ENCODE data around the gene EPB41L4A.

The EPB41L4A gene

DNA sequence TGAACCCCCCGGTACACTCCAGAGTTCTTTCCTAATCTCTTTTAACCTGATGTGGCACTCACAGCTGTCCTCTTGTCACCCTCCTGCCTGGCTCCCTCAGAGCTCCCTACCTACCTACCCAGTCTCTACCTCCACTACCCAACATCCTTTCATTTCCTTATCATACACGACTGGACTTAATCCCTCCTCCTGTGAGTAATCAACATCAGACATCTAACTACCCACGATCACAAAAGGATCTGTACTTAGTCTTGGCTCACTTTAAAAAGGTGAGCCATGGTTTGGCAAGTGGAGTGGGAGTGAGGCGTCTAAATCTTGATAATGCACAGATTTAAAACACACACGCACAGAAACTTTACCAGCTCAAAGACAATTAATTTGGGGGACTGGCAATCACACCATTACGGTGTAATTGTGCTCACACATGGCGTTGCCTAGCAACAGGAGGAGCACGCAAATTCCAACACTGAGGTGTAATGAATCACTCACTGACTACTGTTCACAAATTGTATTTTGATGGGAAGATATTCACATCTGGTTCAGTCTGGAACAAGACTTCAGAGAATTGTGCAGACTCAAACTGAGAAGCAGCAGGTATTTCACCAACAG lies 235.9 kb downstream of the EPB41L4A start:
- H3K79me2 ChIP-seq (ENCODE audit: control insufficient read depth, insufficient read depth, low read length) = no peaks in the 10 kb centered on the region
- no peak overlapping the region for H3K23ac ChIP-seq (ENCODE audit: low read length)
- H3K36me3 ChIP-seq (ENCODE audit: control insufficient read depth, insufficient read depth, low read length) = no peaks in the 10 kb centered on the region
- H2BK120ac ChIP-seq (ENCODE audit: low read depth, low read length) = no peak overlapping the region
- H3K79me1 ChIP-seq (ENCODE audit: low read length) = no peaks in the 10 kb centered on the region
- no peak overlapping the region for H3K18ac ChIP-seq (ENCODE audit: low read length)
- no peak overlapping the region for H3K27ac ChIP-seq (ENCODE audit: low read depth, low read length)
- no peak overlapping the region for H3K4me3 ChIP-seq (ENCODE audit: low read length)
- H4K8ac ChIP-seq (ENCODE audit: low read depth, low read length) = no peak overlapping the region
- peaks cover 6% of the 10 kb centered on the region for H3K4me1 ChIP-seq (ENCODE audit: control insufficient read depth, low read depth, low read length)
- DNase-seq = peak; percentile 89
- no peak overlapping the region for H3K56ac ChIP-seq (ENCODE audit: low read length)
- H2BK15ac ChIP-seq (replicated peaks; ENCODE audit: low read depth) = no peak overlapping the region
- H2AK5ac ChIP-seq (ENCODE audit: low read length) = no peak overlapping the region
- WGBS (ENCODE audit: extremely low coverage, insufficient coverage, low lambda C conversion rate) = 100% methylated on average over 1 of the region's 8 CpGs
- no peak overlapping the region for H2BK5ac ChIP-seq (ENCODE audit: low read length)
- H3K4me2 ChIP-seq (ENCODE audit: low read length) = no peak overlapping the region
- H4K5ac ChIP-seq (ENCODE audit: low read length) = no peak overlapping the region
- H3K9ac ChIP-seq (ENCODE audit: low read length) = no peak overlapping the region
- H3K27me3 ChIP-seq (ENCODE audit: insufficient read depth, low read length, poor library complexity) = no peaks in the 10 kb centered on the region
- H3K4ac ChIP-seq (ENCODE audit: low read depth, low read length) = no peak overlapping the region

DNA sequence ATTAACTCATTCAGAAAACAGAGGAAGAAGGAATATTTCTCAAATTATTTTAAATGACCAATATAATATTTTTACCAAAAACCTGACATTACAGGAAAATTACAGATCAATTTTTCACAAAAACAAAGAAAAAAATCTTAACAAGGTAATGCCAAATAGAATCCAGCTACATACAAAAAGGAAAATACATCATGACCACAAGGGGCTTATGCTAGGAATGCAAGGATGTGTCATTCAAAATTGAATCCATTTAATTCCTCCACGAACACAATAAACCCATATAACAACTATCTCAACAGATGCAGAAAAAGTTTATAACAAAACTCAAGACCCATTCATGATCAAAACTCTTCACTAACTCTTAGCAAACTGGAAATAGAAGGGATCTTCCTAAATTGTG lies 239.8 kb downstream of the EPB41L4A start:
- Histone ChIP-seq H3K23ac (ENCODE audit: low read length) (no peak overlapping the region), H3K4me1 (ENCODE audit: control insufficient read depth, low read depth, low read length) (peaks cover 6% of the 10 kb centered on the region), H3K27me3 (ENCODE audit: insufficient read depth, low read length, poor library complexity) (no peaks in the 10 kb centered on the region), H3K4me2 (ENCODE audit: low read length) (no peak overlapping the region), H3K9ac (ENCODE audit: low read length) (no peak overlapping the region), H3K4me3 (ENCODE audit: low read length) (no peak overlapping the region), H2BK15ac (replicated peaks; ENCODE audit: low read depth) (no peak overlapping the region), H3K4ac (ENCODE audit: low read depth, low read length) (no peak overlapping the region), H2BK120ac (ENCODE audit: low read depth, low read length) (no peak overlapping the region), H2BK5ac (ENCODE audit: low read length) (no peak overlapping the region), H4K8ac (ENCODE audit: low read depth, low read length) (no peak overlapping the region), H2AK5ac (ENCODE audit: low read length) (no peak overlapping the region), H4K5ac (ENCODE audit: low read length) (no peak overlapping the region), H3K36me3 (ENCODE audit: control insufficient read depth, insufficient read depth, low read length) (no peaks in the 10 kb centered on the region), H3K18ac (ENCODE audit: low read length) (no peak overlapping the region), H3K56ac (ENCODE audit: low read length) (no peak overlapping the region), H3K79me2 (ENCODE audit: control insufficient read depth, insufficient read depth, low read length) (no peaks in the 10 kb centered on the region), H3K27ac (ENCODE audit: low read depth, low read length) (no peak overlapping the region), H3K79me1 (ENCODE audit: low read length) (no peaks in the 10 kb centered on the region)
- no CpG with 5 or more reads among the region's 1 CpG for WGBS (ENCODE audit: extremely low coverage, insufficient coverage, low lambda C conversion rate)
- no peak for DNase-seq

DNA sequence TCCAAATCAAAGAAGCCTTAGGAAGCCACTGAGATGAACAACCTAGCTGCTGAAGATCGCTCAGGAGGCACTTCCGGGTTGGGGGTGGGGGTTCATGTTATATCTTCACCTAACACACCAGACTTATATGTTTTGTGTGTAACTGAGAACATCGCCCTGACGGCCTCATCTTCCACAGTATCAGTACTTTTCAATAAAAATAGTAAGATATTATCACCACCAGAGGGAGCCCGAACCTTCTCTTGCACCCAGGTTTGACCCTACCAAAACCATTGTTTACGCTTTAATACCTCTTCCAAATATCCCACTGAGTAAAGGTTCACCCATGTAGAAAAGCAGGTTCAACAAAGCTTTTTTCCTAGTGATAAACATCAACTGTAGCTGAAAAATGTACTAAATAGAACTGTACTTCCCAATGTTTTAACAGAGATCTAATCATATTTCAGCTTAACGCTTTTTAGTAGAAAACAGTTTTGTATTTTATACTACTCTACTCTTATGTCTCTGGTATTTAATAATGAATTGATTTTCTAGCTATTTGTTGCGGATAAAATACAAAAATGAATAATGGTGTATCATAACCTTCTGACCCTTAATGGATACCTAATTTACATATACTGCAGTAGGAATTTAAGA lies 244.0 kb downstream of the EPB41L4A start:
- H3K79me1 ChIP-seq (ENCODE audit: low read length) = no peaks in the 10 kb centered on the region
- H3K4me1 ChIP-seq (ENCODE audit: control insufficient read depth, low read depth, low read length) = no peaks in the 10 kb centered on the region
- no peak overlapping the region for H2AK5ac ChIP-seq (ENCODE audit: low read length)
- H4K8ac ChIP-seq (ENCODE audit: low read depth, low read length) = no peak overlapping the region
- no peak overlapping the region for H4K5ac ChIP-seq (ENCODE audit: low read length)
- H3K4ac ChIP-seq (ENCODE audit: low read depth, low read length) = no peak overlapping the region
- no peaks in the 10 kb centered on the region for H3K27me3 ChIP-seq (ENCODE audit: insufficient read depth, low read length, poor library complexity)
- no peak overlapping the region for H2BK15ac ChIP-seq (replicated peaks; ENCODE audit: low read depth)
- H3K9ac ChIP-seq (ENCODE audit: low read length) = no peak overlapping the region
- no peak overlapping the region for H3K4me3 ChIP-seq (ENCODE audit: low read length)
- H3K4me2 ChIP-seq (ENCODE audit: low read length) = no peak overlapping the region
- H3K27ac ChIP-seq (ENCODE audit: low read depth, low read length) = no peak overlapping the region
- H3K18ac ChIP-seq (ENCODE audit: low read length) = no peak overlapping the region
- DNase-seq = peak; percentile 72
- no peaks in the 10 kb centered on the region for H3K79me2 ChIP-seq (ENCODE audit: control insufficient read depth, insufficient read depth, low read length)
- no peak overlapping the region for H3K23ac ChIP-seq (ENCODE audit: low read length)
- H3K56ac ChIP-seq (ENCODE audit: low read length) = no peak overlapping the region
- WGBS (ENCODE audit: extremely low coverage, insufficient coverage, low lambda C conversion rate) = no CpG with 5 or more reads among the region's 8 CpGs
- H2BK5ac ChIP-seq (ENCODE audit: low read length) = no peak overlapping the region
- no peaks in the 10 kb centered on the region for H3K36me3 ChIP-seq (ENCODE audit: control insufficient read depth, insufficient read depth, low read length)
- no peak overlapping the region for H2BK120ac ChIP-seq (ENCODE audit: low read depth, low read length)

DNA sequence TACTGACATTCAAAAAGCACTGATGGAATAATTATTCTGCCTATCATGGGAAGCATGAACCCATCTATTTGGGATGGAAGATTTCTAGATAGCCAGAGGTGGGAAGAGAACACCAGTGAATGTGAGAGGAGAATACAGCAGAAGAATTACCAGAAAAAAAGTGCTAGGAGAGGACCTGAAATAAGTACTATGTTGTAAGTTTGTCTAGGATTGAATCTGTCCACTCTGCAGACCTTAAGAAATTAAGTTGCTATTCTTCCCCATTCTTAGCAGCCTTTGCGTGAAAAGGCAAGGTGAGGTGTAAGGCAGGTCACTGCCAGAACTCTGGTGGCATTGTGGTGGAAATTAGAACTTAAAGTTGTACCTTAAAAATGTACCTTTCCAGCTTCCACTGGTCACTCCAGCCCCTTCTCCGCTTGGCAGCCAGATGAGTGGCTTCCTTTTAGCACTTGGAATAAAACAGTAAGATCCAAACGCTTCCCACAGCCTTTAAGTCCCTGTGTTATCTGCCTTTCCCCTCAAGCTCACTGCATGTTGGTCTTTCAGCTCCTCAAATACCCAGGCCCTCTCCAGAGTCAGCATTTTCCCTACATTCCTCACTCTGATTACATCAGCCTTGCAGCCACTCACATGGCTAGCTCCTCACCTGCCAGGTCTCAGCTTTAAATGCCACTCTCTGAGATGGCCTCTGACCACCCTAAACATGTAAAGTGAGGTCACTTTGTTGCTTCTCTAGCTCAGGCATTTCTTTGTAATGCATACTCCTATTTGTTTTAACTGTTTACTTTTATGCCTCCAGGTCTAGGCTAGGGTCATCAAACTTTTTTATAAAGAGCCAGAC lies 253.0 kb downstream of the EPB41L4A start:
- Histone ChIP-seq H4K8ac (ENCODE audit: low read depth, low read length) (no peak overlapping the region), H3K4me2 (ENCODE audit: low read length) (no peak overlapping the region), H3K4me1 (ENCODE audit: control insufficient read depth, low read depth, low read length) (peaks cover 5% of the 10 kb centered on the region), H3K4ac (ENCODE audit: low read depth, low read length) (no peak overlapping the region), H3K36me3 (ENCODE audit: control insufficient read depth, insufficient read depth, low read length) (peaks cover 8% of the 10 kb centered on the region), H4K5ac (ENCODE audit: low read length) (no peak overlapping the region), H3K79me2 (ENCODE audit: control insufficient read depth, insufficient read depth, low read length) (peaks cover 18% of the 10 kb centered on the region), H3K79me1 (ENCODE audit: low read length) (peaks cover 3% of the 10 kb centered on the region), H3K23ac (ENCODE audit: low read length) (no peak overlapping the region), H2BK15ac (replicated peaks; ENCODE audit: low read depth) (no peak overlapping the region), H3K4me3 (ENCODE audit: low read length) (no peak overlapping the region), H3K18ac (ENCODE audit: low read length) (peak overlapping the region; percentile 85), H2AK5ac (ENCODE audit: low read length) (no peak overlapping the region), H2BK5ac (ENCODE audit: low read length) (no peak overlapping the region), H3K9ac (ENCODE audit: low read length) (peak overlapping the region; percentile 35), H2BK120ac (ENCODE audit: low read depth, low read length) (no peak overlapping the region), H3K27ac (ENCODE audit: low read depth, low read length) (peak overlapping the region; percentile 86), H3K27me3 (ENCODE audit: insufficient read depth, low read length, poor library complexity) (no peaks in the 10 kb centered on the region), H3K56ac (ENCODE audit: low read length) (peak overlapping the region; percentile 74)
- no CpG with 5 or more reads among the region's 3 CpGs for WGBS (ENCODE audit: extremely low coverage, insufficient coverage, low lambda C conversion rate)
- peak; percentile 98 for DNase-seq

DNA sequence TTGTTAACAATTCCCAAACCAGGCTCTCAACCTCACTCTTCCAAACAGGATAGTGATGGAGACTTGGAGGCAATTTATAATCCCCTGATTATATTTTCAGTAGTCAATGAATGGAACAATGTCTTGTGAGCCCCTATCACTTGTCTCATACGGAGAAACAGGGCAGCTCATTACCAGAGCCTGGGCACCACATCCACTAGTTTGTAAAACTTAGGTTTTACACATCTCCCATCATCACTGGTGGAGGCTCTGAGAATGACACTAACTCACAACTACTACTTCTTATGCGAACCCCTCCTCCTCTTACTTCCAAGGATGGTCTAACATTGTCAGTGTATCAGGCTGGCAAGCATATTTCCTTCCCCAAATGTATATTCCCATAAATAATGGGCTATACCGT lies 253.7 kb downstream of the EPB41L4A start:
- no peak overlapping the region for H4K5ac ChIP-seq (ENCODE audit: low read length)
- no peak overlapping the region for H3K18ac ChIP-seq (ENCODE audit: low read length)
- peaks cover 5% of the 10 kb centered on the region for H3K4me1 ChIP-seq (ENCODE audit: control insufficient read depth, low read depth, low read length)
- H3K27ac ChIP-seq (ENCODE audit: low read depth, low read length) = no peak overlapping the region
- H2BK15ac ChIP-seq (replicated peaks; ENCODE audit: low read depth) = no peak overlapping the region
- H3K56ac ChIP-seq (ENCODE audit: low read length) = no peak overlapping the region
- no peaks in the 10 kb centered on the region for H3K27me3 ChIP-seq (ENCODE audit: insufficient read depth, low read length, poor library complexity)
- peaks cover 3% of the 10 kb centered on the region for H3K79me1 ChIP-seq (ENCODE audit: low read length)
- no peak overlapping the region for H3K4me2 ChIP-seq (ENCODE audit: low read length)
- H2BK5ac ChIP-seq (ENCODE audit: low read length) = no peak overlapping the region
- no peak for DNase-seq
- no CpG with 5 or more reads among the region's 3 CpGs for WGBS (ENCODE audit: extremely low coverage, insufficient coverage, low lambda C conversion rate)
- H2AK5ac ChIP-seq (ENCODE audit: low read length) = no peak overlapping the region
- H4K8ac ChIP-seq (ENCODE audit: low read depth, low read length) = no peak overlapping the region
- peaks cover 8% of the 10 kb centered on the region for H3K36me3 ChIP-seq (ENCODE audit: control insufficient read depth, insufficient read depth, low read length)
- no peak overlapping the region for H3K4me3 ChIP-seq (ENCODE audit: low read length)
- no peak overlapping the region for H3K4ac ChIP-seq (ENCODE audit: low read depth, low read length)
- H3K9ac ChIP-seq (ENCODE audit: low read length) = peak overlapping the region; percentile 16
- H2BK120ac ChIP-seq (ENCODE audit: low read depth, low read length) = no peak overlapping the region
- no peak overlapping the region for H3K23ac ChIP-seq (ENCODE audit: low read length)
- H3K79me2 ChIP-seq (ENCODE audit: control insufficient read depth, insufficient read depth, low read length) = peaks cover 22% of the 10 kb centered on the region

All from mesendoderm (in vitro differentiated cells).